Right lobe of liver (tissue), 6 donors: Measurements from ENCODE around the gene EPB41L4A. TPM values are rescaled to one million over a fixed set of nuclear protein-coding genes. Genes with fewer than 3 reads are reported as not detected.

Experiments used
- ATAC-seq, 4 donors: fragments of 200-7000 bp; cut with Tn5 transposase; one replicate each; pipeline ENCODE4 v1.9.1; 2020; ENCODE audit warnings: mild to moderate bottlenecking in 4 of 4, moderate library complexity in 4 of 4
- DNase-seq, 3 donors: peaks; one replicate each; pipeline ENCODE4 v3.0.0-alpha.2; 2020
- H3K27ac ChIP-seq, 3 donors: fragments of 200-600 bp; one replicate each; pipeline ENCODE4 v1.8.0; 2022
- H3K27me3 ChIP-seq, 2 donors: fragments of 200-600 bp; one replicate each; pipeline ENCODE4 v1.8.0; 2022
- H3K36me3 ChIP-seq, 4 donors: fragments of 200-600 bp; sonication (generic) in 1 of 4; one replicate each; pipeline versions ENCODE4 v1.5.1 to v1.8.0; 2017 to 2022; ENCODE audit warnings: control low read depth in 1 of 4
- H3K4me1 ChIP-seq, 4 donors: fragments of 200-600 bp; sonication (generic) in 1 of 4; one replicate each; pipeline versions ENCODE4 v1.5.1 to v1.8.0; 2017 to 2022; ENCODE audit warnings: control low read depth in 1 of 4
- H3K4me3 ChIP-seq, 3 donors: fragments of 200-600 bp; one replicate each; pipeline ENCODE4 v1.8.0; 2022
- H3K9me3 ChIP-seq, 4 donors: fragments of 200-600 bp; sonication (generic) in 1 of 4; one replicate each; pipeline versions ENCODE4 v1.5.1 to v1.8.0; 2017 to 2022; ENCODE audit warnings: control low read depth in 1 of 4
- CTCF ChIP-seq, 4 donors: fragments of 200-600 bp in 3 of 4; fragments of 450-650 bp in 1 of 4; IDR thresholded peaks; one replicate each; pipeline versions ENCODE4 v1.5.1 to v1.8.0; 2016 to 2022; ENCODE audit warnings: antibody characterized with exemption in 4 of 4, mild to moderate bottlenecking in 2 of 4
- POLR2A ChIP-seq: fragments of 450-650 bp; IDR thresholded peaks from one replicate; pipeline ENCODE4 v1.6.1; 2017; ENCODE audit warnings: antibody characterized with exemption, mild to moderate bottlenecking
- WGBS: methylation state at CpG from one replicate; pipeline ENCODE4 v1.1.6; 2018; ENCODE audit warnings: low coverage, low lambda C conversion rate; ENCODE audit not compliant: insufficient coverage; ENCODE audit errors: missing lambda C conversion rate; 5-methylcytosine and 5-hydroxymethylcytosine counted together
- intact Hi-C, 2 donors: fragments of 100-400 bp; cut with DNase I; formaldehyde crosslinking; loops; one replicate each; pipeline versions ENCODE4 v1.11.2 to v1.14.1; 2022
- total RNA-seq, 6 experiments: library from RNA; depleted of rRNA in 2 of 6; stranded (reverse); fragments of >200 nt in 2 of 6; fragmentation: NEBNext Ultra II Directional in 3 of 6; extraction: Animal tissue kit (Norgen Biotek cat#: 25700) in 3 of 6; gene quantifications; one replicate each; pipeline versions ENCODE4 v1.1.0 to v1.2.4, GENCODE V29; 2016 to 2023
- donor health status: DM: no; HTN: yes; CAD: no.
- donor health status: DM: no; HTN: no; CAD: no.
- donor health status: DM: no; HTN: no; CAD: no.
- donor health status: DM: no; HTN: yes; CAD: no.
- donor health status: DM: no; HTN: yes; CAD: no.

Gene EPB41L4A
- total RNA-seq, 6 experiments from 2014 or later, result 2.5 to 12.0 (median 4.2) TPM

DNA sequence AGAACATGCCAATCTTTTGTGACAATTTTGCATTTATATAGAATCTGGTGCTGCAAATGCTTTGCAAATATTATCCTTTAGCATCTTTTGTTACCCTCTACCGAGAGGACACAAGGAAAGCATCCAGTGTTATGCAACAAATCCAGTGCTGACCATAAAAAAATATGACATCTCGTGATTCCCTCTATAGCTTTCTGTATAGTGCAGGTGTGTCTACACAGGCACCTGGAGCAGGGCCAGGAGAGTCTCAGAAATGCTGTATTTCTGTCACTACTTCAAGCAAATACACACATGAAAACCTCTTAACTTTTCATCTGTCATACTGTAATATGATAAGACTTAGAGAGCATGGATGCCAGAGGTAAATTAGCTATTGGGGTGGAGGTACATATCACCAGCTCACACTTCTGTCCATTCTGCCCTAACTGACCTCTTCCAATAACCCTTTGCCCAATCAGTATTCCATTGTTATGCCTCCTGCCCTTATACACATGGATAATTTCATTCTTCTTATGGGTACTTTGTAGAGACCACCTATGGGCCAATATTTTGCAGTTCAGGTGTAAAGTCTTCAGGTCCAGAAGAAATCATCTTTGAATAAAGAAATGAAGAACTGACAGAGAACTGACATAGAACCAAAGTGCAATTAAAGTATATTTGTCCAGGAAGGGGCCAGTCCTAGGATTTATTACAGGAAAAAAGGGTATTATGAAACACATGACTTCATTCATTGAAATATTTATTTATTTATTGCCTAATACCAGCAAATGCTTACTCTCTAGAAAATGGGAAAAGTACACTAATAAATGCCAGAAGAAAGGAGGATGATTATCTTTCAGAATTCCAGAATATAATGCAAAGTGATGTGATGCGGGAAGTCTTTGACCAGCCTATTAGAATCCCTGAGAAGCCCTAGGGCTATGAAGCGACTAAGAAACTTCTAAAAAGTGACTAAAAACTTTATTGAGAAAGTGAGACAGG, 106.5 kb downstream of the EPB41L4A start:
- Histone ChIP-seq H3K36me3 (no peaks in the 10 kb centered on the region), H3K4me3 (no peak overlapping the region), H3K9me3 (no peaks in the 10 kb centered on the region), H3K4me1 (no peaks in the 10 kb centered on the region), H3K27ac (no peak overlapping the region), H3K27me3 (no peaks in the 10 kb centered on the region)
- intact Hi-C loops, result no loop called here
- ATAC-seq (peak in 1 of 4 donors; percentile 57), DNase-seq (no peak)
- WGBS, result 77% methylated on average over 4 of the region's 4 CpGs
- TF ChIP-seq CTCF (IDR thresholded peaks at IDR 0.05) (no peak), POLR2A (no peak)

DNA sequence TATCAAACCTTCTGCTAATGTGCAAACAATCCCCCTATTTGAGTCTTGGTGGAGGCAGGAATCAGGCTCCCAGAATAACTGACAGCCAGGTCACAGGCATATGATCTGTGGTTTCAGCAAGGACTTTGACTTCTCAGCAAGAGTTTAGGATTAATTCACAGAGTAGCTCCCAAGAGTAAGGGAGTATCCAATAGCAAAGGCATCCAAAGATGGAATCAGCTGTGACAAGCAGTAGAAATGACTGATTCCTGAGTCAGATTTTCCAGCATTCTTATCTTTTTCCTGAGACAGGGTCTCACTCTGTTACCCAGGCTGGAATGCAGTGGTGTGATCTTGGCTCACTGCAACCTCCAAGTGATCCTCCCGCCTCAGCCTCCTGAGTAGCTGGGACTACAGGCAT, 108.3 kb downstream of the EPB41L4A start:
- no peaks in the 10 kb centered on the region for H3K4me1 ChIP-seq
- TF ChIP-seq POLR2A, result no peak
- TF ChIP-seq CTCF (IDR thresholded peaks at IDR 0.05), result no peak
- DNase-seq, result no peak
- 100% methylated on average over 1 of the region's 1 CpG for WGBS
- intact Hi-C loops, result no loop called here
- no peaks in the 10 kb centered on the region for H3K27me3 ChIP-seq
- no peak overlapping the region for H3K4me3 ChIP-seq
- no peak for ATAC-seq
- H3K27ac ChIP-seq, result no peak overlapping the region
- no peaks in the 10 kb centered on the region for H3K36me3 ChIP-seq
- no peaks in the 10 kb centered on the region for H3K9me3 ChIP-seq

GRCh38 chr5:112308608-112309007, 110.5 kb downstream of the EPB41L4A start:
- DNase-seq (no peak), ATAC-seq (no peak)
- Histone ChIP-seq H3K4me1 (no peaks in the 10 kb centered on the region), H3K27me3 (no peaks in the 10 kb centered on the region), H3K36me3 (no peaks in the 10 kb centered on the region), H3K4me3 (no peak overlapping the region), H3K27ac (no peak overlapping the region), H3K9me3 (no peaks in the 10 kb centered on the region)
- intact Hi-C loops, result no loop called here
- 93% methylated on average over 1 of the region's 1 CpG for WGBS
- no peak for TF ChIP-seq CTCF (IDR thresholded peaks at IDR 0.05)

- Histone ChIP-seq H3K27me3 (no peaks in the 10 kb centered on the region), H3K4me1 (no peaks in the 10 kb centered on the region), H3K4me3 (no peak overlapping the region), H3K27ac (no peak overlapping the region), H3K36me3 (no peaks in the 10 kb centered on the region), H3K9me3 (no peaks in the 10 kb centered on the region)
- intact Hi-C loops, result no loop called here
- no peak for TF ChIP-seq POLR2A
- no peak for TF ChIP-seq CTCF (IDR thresholded peaks at IDR 0.05)
- ATAC-seq (no peak), DNase-seq (no peak)
- WGBS, result 51% methylated on average over 2 of the region's 2 CpGs
Measured at GRCh38 chr5:112306956-112307355, 112.1 kb downstream of the EPB41L4A start.
